GM21390 (cell line): ENCODE data around the gene PEX11G.
"Not testable (repeated sequence)": the region's sequence is repeated elsewhere in the genome, so short reads cannot be mapped to it uniquely, and the experiment has no call there.

Source experiments
- ATAC-seq: cut with Tn5 transposase; IDR thresholded peaks from one replicate; pipeline ENCODE4 v1.9.1; 2021; ENCODE audit not compliant: unreplicated experiment

PEX11G gene

DNA sequence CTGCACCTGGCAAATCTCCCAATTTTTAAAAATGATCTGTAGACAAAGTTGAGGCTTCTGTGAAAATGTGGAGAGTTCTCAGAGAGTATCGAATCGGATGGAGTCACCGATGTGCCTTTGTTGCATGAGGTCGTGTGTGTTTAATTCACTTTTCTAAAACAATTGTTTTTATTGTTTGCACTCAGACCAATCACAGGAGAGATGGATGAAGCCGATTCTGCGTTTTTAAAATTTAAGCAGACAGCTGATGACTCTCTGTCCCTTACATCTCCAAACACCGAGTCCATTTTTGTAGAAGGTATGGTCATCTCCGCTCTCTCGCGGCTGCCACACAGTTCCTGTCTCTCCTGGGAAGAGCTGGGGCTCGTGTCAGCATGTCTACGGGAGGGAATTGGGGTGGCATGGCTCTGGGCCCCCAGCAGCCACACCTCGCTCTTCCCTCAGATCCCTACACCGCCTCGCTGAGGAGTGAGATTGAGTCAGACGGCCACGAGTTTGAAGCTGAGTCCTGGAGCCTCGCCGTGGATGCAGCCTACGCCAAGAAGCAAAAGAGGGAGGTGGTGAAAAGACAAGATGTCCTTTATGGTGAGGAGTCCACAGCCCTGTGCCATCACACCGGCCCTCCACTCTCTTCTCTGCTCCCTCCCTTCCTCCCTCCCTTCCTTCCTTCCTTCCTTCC lies 47.2 kb downstream of the PEX11G start:
- no peak for ATAC-seq

DNA sequence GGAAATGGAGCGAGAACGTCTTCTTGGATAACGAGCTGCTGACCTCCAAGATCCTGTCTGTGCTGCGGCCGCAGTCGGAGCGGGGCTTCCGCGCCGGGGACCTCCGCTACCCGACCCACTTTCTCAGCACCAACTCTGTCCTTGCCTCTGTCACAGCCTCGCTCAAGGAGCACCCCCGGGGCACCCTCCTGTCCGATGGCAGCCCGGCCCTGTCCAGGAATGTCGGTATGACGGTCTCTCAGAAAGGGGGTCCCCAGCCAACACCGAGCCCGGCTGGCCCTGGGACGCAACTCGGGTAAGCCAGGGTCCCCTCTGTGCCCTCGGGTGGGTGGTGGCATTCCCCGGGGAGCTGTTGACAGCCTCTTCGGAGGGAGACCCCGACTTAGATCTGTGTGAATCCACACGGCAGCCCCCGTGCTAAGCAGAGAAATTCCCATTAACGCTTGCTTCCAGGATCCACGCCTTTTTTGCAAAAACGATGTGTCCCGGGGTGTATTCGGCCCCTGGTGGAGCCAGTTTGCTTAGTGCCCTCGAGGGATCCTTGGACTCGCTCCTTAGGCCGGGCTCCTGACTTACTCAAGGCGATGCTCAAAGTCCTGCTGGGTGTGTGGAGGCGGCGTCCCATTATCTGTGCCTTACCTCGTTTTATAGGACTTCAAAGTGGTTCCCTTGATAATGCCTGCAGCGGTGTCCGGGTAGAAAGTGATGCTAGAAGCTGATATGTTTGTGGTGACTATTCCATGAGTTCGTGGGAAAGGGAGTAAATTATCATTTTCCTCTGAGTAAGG lies 48.5 kb downstream of the PEX11G start:
- ATAC-seq: no peak

DNA sequence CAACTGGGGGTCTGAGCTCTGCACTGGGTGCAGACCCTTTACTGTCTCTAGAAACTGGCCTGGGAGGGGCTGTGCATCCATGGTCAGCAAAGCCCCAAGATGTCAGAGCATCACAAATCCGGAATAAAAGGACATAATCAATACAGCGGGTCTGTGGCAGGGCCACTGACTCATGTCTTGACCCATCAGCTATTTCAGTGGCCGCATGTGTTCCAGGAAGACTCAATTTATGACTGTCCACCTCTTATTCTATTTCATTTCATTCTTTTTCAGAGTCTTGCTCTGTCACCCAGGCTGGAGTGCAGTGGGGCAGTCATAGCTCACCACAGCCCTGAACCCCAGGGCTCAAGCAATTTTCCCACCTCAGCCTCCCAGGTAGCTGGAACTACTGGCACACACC lies 53.2 kb downstream of the PEX11G start:
- no peak for ATAC-seq

DNA sequence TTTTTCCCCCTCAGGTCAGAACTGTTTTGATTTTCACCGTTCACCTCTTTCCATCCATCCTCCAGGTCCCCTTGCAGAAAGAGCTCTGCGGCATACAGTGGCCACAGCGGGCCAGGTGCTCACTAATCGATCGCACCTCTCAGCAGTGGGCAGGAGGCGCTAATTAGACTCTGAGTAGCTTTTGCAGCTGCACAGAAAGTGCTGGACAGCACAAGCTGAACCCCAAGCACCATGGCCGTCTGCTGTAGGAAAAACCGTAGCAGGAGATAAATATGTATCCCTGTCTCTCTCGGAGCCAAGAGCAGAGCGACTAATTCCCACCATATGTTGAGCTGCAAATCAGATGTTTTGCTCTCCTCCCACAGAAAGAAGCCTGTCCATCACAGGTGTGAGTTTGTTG lies 54.4 kb downstream of the PEX11G start:
- ATAC-seq: no peak

DNA sequence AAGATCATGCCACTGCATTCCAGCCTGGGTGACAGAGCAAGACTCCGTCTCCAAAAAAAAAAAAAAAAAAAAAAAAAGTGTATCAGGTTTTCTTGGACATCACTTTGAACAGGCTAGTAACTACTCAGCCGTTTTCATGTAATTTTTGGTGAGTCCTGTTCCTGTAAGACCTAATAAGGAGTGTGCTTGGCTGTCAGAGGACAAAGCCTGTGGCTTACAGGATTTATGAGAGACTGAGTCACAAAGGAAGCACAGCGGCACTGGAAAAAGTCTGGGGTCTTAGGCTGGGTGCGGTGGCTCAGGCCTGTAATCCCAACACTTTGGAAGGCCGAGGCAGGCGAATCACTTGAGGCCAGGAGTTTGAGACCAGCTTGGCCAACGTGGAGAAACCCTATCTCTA lies 55.4 kb downstream of the PEX11G start:
- not testable (repeated sequence) for ATAC-seq

DNA sequence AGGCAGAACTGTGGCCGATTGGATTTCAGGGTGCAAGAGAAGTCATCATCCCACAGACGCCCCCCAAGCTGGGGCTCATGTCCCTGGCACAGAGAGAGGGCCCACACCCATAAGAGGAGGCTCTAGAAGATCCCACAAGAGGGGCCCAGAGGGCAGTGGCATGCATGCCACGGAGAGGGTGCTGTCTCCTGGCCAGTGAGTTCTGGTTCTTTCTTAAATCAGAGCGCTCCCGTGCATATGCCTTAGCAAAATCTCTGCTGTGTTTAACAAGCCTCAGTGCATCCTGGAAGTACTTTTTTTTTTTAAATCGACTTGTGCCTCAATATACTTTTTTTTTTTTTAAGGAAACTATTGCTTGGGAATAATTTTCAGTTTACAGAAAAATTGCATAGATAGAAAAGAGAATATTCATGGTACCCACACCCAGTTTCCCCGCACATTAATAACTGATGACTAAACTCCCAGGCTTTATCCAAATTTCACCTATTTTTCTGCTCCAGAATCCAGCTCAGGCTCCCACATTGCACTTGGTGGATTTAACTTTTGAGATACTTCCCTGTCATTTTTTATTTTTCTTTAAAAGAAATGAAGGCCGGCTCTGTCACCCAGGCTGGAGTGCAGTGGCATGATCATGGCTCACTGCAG lies 59.1 kb downstream of the PEX11G start:
- no peak for ATAC-seq

DNA sequence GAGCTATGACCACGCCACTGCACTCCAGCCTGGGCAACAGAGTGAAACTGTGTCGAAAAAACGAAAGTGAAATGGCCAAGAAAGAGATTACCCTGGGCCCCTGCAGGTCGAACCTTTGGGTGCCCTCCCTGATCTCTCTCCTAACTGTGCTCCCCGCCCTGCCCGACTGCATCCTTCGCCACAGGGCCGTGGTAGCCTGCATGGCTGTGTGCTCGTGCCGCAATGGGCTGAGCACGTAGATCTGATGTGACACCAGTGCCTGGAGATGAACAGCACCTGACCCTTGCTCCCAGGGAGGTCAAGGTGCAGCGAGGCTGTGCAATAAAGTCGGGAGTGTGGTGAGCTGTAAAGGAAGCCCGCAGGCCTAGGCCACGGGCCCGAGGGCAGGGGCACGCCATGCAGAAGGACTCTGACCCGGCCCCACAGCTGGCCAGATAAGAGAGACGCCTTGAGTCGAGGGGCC lies 60.2 kb downstream of the PEX11G start:
- ATAC-seq: no peak

DNA sequence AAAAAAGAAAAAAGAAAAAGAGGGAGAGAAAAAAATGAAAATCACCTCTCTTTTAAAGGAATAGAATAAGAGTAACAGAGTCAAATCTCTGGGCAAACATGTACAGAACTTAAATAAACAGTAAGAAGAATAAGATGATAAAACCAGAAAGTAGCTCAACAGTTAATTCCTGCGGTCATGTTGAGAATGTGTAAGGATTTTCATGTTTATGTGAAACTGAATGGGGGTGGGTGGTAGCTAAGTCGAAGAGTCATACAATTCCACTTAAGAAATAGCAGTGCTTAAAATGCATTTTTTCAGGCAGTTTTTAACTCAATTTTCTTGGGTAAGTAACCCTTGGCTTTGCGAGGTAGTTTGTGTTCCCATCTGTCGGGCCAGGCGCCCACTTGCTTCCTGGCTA lies 60.9 kb downstream of the PEX11G start:
- no peak for ATAC-seq

DNA sequence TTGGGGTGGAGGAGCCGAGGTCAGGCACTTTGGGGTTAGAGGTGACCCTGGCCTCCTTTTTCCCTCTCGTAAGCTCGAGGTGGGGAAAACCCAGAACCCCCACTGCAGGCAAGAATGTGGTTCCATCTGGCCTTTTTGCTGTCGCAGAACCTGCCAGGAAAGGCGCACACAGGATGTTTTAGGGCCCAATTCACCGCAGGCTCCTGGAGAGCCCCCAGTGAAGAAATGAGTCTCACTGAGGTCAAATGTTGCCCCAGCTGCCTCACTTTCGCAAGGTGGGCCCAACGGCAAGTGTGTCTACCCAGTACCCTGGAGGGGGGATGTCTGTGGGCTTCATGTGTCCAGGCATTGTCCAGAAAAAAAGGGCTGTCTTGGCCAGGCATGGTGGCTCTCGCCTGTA lies 61.8 kb downstream of the PEX11G start:
- no peak for ATAC-seq
